Adrenal gland (tissue), 5 donors: ENCODE data around the gene ANO4.

ENCODE experiments used
- POLR2A ChIP-seq, 2 donors: fragments of 450-650 bp; IDR thresholded peaks; one replicate each; pipeline ENCODE4 v1.6.1; 2017; ENCODE audit warnings: antibody characterized with exemption in 2 of 2, mild to moderate bottlenecking in 2 of 2, moderate library complexity in 1 of 2
- TF ChIP-seq, protein P1 (sequence below), 6 experiments: fragments of 450-650 bp in 4 of 6; fragments of 200-600 bp in 2 of 6; sonication (generic) in 1 of 6; IDR thresholded peaks; 1 replicate in 5 of 6; 2 replicates in 1 of 6; pipeline versions ENCODE4 v1.5.1 to v1.8.0; 2016 to 2021; ENCODE audit warnings: antibody characterized with exemption in 6 of 6, mild to moderate bottlenecking in 2 of 6, moderate library complexity in 1 of 6
- donor health status: DM: no; HTN: no; CAD: no.

GRCh38 chr12:100897240-100897639, 102.7 kb downstream of the ANO4 start:
- TF ChIP-seq, protein P1, sequence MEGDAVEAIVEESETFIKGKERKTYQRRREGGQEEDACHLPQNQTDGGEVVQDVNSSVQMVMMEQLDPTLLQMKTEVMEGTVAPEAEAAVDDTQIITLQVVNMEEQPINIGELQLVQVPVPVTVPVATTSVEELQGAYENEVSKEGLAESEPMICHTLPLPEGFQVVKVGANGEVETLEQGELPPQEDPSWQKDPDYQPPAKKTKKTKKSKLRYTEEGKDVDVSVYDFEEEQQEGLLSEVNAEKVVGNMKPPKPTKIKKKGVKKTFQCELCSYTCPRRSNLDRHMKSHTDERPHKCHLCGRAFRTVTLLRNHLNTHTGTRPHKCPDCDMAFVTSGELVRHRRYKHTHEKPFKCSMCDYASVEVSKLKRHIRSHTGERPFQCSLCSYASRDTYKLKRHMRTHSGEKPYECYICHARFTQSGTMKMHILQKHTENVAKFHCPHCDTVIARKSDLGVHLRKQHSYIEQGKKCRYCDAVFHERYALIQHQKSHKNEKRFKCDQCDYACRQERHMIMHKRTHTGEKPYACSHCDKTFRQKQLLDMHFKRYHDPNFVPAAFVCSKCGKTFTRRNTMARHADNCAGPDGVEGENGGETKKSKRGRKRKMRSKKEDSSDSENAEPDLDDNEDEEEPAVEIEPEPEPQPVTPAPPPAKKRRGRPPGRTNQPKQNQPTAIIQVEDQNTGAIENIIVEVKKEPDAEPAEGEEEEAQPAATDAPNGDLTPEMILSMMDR (IDR thresholded peaks at IDR 0.05) = no peak
- no peak for TF ChIP-seq POLR2A (IDR thresholded peaks at IDR 0.05)
